Medulla oblongata (tissue), 1 donor: ENCODE measurements around the gene HSPA12A.

Experiments used
- DNase-seq: peaks from one replicate; pipeline ENCODE4 v3.0.0-alpha.2; 2015; ENCODE audit errors: extremely low spot score

HSPA12A gene

DNA sequence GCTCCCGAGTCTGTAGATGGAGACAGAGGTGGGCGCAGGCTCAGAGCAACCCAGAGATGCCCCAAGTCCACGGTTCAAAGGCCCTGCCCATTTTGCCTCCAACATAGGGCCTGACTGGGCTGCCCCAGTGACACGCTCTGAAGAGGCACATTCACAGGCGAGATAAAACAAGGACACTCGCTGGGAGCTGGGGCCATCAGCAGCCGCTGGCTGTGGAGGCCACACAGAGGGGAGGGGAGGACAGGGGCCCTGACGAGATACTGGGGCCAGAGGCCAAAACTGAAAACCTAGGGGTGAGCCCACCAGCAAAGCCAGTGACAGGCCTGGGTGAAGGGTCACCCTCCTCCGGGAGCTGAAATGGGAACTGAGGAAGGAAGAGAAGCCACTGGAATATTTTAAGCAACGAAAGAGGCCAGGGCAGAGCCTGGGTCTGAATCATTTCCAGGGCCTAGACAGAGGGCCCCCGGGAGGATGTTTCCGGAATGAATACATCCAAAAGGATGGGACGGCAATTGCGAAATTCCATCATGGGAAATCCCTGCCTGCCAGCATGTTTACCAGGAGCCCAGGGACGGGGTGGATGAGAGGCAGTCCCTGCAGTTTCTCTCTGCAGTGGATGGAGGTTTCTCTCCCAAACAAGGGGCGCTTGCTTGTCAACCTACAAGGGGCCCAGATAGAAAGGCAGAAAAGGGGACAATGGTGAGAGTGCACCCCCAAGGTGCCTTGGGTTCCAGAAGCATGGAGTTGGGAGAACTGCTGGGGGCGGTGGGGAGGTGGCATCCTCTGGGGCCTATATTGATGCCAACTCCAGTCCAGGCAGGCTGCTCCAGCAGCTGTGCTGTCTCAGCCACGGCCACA, 29.0 kb upstream of the HSPA12A start:
- no peak for DNase-seq

DNA sequence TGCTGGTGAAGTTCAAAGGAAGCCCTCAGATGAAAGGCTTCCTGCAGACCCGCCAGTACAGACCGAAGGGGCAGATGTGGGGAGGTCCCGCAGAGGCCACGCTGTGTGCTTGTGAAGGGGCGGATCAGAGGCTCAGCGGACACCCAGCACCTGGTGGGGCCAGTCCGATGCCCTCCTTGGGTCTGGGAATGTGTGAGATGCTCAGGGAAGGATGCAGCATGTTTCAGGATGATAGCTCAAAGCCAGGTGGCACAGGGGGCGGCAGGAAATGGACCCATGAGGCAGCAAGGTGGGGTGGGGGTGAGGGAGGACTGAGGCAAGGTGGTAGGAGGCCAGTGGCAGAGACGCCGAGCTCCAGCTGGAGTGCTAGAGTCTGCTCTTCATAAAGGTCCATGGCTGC, 27.9 kb upstream of the HSPA12A start:
- no peak for DNase-seq

DNA sequence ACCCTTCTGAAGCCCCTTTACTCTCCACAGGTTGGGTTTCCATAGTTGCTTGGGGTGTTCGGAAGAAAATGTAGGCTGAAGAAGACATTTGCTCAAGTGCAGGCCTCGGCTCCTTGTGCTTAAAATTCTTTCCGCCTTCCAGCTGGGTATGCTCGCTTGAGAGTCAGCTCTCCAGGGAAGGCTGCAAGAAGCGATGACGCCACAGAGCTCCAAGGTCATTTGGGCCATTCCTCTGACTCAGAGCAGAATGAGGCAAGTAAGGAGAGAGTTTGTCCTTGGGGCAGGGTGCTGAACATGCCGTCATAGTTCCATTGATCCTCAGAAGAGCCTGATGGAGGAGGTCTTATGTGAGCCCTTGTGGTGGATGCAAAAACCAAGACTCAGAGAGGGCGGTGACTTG, 27.4 kb upstream of the HSPA12A start:
- no peak for DNase-seq

DNA sequence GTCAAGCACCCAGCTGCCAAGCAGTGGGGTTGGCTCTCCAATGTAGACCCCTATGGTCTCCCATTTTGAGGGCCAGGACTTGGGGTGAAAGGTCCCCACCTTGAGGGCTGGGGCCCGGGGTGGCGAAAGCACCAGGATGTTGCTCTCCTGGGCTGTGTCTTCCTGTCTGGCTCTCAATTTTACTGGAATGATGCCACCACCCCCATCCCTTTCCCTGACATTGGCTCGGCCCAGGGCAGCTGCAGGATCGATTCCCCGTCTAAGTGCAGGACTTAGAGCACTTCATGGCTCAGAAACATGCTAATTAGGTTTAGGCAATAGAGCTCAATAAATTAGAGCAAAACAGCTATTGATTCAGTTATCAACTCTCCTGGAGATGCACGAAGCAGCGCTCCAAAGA, 27.0 kb upstream of the HSPA12A start:
- no peak for DNase-seq

DNA sequence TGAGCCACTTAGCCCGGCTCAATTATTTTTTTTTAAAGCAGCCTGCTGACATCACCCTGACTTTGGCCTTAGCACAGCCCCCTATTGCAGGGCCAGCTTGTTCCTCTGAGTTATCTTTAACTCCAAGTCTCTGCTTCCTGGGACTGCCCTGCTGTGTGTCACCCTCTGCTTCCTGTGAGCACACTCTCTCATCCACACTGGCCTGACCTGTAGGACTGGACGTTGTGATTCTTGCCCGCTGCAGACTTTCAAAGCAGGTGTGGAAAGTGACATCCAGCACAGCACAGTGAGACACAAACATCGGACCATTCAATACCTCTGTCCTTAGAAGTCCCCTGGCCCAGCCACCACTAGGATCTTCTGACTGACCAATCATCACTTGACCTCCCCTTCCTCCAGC, 26.4 kb upstream of the HSPA12A start:
- DNase-seq: no peak

DNA sequence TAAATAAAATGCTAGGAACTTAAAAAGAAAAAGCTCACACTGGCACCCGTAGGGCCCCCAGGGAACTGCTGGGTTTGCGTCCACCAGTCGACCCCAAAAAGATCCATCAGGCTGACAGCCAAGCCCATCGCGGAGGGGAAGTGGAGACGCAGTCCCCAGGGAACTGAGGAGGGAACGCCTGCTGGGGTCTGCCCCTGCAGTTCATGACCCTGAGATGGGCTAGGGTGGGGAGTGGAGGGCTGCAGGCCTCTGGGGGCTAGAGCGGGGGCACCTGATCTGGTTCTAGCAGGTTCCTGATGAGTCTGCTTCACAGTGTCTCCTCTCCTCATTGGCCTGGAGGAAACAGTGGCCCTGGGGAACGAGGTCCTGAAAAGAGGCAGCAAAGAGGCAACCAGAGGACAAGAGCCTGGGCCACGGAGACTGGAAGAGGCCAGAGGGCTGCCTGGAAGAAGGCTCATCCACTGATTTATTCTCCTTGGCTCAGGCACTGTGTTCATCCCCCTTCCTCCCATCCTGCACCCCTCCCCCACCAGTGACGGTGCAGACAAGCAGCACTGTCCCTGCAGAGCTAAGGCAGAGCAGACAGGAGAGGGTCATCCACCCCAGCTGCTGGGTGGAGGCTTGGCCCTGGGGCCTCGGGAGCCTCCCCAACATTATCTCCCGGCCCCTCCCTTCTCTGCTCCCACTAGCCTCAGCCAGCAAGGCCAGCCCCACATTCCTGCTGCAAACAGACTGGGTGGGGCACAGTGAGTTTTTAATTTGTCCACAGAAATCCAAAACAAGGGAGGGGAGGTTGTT, 24.7 kb upstream of the HSPA12A start:
- DNase-seq: no peak

DNA sequence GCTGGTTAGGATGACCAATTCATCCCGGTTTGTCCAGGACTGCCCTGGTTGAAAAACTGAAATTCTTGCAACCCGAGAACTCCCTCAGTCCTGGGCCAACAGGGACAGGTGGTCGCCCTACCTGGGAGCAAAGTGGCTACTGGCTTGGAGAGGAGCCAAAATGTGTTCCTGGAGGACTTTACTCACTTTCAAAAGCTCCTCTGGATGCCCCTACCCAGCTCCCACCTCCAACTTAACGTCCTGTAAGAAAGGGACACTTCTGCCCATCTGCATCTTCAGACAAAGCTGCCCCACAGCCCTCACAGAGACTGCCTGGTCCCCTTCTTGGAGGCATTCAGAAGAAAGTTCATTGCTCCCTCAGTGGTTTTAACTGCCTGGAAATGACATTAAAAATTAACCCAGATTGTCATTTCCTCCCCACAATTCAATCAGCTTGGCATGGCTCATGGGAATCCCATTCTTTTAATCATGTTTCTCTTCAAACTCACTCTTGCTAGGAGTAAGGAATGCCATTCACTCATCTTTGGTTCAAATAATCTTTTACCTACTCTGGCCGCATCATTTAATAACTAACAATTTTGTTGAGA, 24.0 kb upstream of the HSPA12A start:
- no peak for DNase-seq

DNA sequence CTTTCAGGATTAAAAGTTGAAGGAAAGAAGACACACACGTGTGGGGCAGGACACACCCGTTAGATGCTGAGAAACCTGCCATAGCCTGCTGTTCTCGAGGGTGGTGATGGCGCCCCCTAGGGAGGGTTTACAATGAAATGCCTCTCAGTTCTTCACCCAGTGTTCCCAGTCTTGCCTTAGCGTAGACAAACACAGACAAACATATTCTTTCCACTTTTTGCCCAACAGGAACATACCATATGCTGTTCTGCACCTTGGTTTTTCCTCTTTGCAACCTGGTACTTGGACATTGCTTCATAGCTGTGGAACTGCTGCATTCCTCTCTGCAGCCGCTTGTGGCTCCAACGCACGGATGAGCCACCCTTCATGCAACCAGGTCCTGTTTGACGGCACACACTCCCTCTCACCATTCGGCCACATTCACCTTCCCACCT, 23.3 kb upstream of the HSPA12A start:
- DNase-seq: peak; percentile 66

DNA sequence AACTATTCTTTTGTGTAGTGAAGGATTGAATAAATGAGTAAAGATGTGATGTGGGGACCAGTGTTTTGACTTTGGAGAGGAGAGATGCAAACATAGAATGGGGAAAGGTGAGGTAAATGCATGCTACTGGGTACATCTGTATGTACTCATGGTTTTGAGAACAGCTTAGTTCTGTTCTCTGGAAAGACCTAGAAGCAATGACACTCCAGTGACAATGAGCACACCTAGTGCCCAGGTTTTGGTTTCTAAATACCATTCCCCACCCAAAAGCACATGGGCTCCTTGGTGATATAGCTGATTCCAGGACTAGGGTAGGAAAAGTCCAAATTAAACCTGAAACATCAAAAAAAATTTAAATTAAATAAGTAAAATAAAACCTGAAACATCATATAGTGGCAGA, 22.6 kb upstream of the HSPA12A start:
- DNase-seq: no peak

DNA sequence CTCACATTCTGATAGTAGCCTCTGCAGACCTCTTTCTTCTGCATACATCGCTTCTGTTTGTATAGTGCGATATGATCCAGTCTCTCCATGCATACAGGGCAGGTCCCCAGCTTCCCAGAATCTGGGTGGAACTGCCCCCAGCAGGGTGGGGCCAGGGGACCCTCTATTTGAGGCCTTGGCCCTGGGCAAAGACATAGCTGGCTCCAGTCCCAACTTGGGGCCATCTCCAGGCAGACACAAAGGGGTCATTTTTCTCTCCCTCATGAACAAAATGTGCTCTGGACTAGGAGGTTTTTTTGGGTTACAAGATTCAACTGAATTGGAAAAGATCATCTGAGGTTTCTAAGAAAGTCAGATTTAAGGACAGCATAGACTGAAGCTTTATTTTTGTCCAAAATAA, 21.1 kb upstream of the HSPA12A start:
- peak; percentile 67 for DNase-seq

DNA sequence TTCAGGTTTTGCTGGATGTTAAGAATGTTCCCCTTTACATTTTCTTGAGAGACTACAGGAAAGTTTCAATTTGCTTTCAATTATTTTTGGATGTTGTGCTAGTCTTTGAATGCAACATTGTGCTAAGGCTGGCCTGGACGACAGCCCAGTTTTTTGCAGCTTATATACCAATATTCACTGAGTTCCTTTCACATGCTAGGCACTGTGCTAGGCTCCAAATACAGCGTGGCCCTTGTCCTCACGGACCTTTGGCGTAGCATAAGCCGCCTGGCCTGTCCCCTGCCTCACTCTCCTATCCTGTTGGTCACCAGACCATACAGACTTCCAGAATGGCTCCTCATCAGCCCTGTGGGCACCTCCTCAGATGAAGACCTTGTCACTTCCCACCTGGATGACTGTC, 19.5 kb upstream of the HSPA12A start:
- DNase-seq: peak; percentile 56

DNA sequence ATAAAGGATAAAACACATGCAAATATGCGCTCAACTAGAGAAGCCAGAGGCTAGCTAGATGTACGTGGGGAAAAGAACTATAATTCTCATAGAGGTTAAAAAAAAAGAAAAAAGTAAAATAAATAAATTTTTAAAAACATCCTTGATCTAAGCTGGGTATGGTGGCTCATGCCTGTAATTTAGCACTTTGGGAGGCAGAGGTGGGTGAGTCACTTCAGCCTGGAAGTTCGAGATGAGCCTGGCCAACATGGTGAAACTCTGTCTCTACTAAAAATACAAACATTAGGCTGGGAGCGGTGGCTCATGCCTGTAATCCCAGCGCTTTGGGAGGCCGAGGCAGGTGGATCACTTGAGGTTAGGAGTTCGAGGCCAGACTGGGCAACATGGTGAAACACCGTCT, 18.6 kb upstream of the HSPA12A start:
- no peak for DNase-seq

DNA sequence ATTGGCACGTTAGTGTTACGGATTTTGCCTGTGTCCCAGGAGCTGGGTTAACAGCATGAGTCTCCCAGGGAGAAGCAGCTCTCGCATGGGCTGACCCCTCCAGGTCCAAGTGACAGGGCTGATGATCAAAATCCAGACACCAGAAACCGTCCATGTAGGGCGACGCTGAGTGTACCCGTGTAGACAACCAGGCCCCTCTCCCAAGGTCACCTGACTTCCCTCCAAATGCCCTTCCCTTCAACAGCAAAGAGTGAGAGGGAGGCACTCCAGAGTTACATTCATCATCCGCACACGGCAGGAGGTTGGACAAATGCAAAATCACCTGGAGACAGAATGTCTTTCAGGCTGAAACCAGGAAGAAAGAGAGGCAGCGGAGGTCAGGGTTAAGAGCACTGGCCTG, 14.9 kb upstream of the HSPA12A start:
- DNase-seq: no peak

DNA sequence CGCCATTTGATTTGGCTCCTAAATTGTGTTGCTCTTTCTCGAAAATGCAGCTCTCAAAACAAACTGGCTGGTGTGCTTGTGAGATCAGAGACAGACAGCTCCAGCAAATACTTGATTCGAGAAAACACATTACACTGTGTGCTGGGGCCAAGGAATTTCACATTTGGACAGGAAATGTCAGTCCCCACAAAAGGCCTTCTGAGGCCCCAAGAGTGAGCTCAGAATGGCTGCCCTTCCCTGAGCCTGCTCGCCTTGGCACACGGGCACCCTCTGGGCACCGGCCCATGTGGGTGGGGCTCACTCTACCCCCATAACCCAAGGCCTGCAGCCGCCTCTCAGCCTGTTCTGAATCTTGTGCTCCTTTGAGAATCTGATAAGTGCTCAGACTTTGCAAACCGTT, 13.9 kb upstream of the HSPA12A start:
- DNase-seq: peak; percentile 86

DNA sequence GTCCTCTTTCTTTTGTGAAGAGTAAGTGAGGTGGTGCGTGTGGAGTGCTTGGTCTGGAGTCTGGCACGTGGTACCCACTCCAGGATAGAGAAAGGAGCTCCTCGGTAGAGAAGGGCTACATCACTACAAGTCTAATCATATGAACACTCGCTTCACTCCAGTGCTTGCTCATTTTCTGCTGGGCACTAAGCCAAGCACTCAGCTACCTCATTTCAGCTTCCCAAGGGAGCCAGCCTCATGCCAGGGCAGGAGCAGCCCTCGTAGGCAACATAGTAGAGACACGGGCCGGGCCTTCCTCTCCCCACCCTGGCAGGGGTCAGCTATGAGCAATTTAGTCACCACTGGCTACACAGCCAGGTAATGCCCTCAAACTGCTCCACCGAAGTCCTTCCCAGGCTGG, 11.4 kb upstream of the HSPA12A start:
- DNase-seq: no peak

DNA sequence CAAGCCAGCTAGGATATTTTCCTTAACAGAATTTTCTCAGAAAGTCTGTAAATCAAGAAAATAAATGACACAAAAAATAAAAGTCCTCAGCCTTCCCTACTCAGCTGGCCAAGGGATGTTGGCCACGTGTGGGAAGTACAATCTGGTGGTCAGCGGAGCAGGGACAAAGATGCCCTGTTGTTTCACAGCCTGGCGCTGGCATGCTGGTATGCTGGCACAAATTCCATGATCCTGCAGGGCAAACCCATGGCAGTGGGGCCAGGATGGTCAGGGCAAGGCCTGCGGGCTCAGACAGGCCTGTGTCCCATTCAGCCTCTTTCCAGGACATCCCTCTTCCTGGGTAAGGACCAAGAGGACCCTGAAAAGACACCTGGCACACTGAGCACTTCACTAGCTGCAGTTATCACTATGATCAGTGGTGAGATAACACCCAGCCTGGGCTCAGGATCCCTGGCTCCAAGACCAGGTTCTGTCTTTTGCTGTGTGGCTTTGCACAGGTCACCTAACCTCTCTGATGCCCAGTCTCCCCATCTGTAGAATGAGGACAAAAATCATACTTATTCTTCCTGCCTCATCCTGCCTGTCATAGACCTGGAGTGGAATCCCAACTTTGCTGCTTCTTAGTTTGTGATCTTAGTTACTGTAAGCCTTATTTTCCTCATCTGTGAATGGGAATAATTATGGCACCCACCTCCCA, 10.8 kb upstream of the HSPA12A start:
- DNase-seq: peak; percentile 81

DNA sequence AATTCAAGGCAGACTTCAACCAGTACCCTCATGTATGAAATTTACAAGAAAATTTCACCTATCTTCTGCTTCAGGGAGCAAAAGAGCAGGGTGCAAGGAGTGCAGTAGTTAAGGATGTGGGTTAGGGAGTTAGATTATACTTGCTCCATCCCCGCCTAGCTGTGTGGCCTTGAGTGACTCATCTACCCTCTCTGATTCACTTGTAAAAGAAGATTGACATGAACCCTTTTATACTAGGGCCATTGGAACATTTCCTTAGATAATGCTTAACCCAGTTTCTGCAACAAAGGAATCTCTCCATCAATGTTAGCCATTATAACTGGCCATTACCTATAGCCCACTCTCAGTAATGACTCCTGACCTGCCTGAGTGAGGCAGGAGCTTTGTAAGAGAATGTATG, 10.2 kb upstream of the HSPA12A start:
- DNase-seq: no peak

DNA sequence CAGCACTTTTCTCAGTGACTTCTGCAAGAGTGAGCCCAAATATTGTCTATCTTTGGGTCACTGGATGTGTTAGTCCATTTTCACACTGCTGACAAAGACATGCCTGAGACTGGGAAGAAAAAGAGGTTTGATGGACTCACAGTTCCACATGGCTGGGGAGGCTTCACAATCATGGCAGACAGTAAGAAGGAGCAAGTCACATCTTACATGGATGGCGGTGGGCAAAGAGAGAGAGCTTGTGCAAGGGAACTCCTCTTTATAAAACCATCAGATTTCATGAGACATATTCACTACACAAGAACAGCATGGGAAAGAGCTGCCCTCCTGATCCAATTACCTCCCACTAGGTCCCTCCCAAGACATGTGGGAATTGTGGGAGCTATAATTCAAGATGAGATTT, 6.1 kb upstream of the HSPA12A start:
- no peak for DNase-seq

DNA sequence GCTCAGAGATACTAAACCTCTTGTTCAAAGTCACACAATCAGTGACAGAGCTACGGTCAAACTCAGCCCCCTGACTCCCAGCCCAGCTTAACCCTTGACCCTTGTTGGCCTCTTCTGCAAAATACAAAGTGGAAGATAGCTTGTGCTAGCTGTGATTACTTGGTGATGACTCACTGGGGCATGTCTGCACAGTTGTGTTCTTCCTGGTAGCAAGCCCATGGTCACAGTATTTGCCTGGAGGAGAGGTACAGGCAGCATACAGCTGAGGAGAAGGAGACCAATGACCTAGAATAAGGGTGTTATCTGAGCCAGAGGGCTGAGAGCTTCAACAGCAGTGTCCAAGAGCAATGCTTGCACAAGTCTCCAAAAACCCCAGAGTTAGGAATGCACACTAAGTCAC, 5.7 kb upstream of the HSPA12A start:
- DNase-seq: no peak

DNA sequence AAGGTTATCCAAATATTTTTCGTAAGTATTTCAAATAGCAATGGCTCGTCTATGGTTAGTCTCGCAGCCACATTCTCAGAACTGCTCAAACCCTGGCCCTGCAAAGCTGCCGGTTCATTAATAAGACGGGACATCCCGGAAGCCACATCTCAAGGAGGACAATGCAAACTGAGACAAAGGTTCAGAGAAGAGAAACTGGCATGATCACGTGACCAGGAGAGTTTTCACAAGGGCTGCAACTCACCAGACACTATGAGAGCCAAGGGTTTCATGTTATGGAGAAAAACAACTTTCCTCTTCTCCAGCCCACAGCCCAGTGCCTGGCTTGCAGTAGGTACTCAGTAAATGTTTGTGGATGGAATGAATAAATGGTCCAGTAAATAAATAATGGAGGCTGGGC, 5.0 kb upstream of the HSPA12A start:
- no peak for DNase-seq

DNA sequence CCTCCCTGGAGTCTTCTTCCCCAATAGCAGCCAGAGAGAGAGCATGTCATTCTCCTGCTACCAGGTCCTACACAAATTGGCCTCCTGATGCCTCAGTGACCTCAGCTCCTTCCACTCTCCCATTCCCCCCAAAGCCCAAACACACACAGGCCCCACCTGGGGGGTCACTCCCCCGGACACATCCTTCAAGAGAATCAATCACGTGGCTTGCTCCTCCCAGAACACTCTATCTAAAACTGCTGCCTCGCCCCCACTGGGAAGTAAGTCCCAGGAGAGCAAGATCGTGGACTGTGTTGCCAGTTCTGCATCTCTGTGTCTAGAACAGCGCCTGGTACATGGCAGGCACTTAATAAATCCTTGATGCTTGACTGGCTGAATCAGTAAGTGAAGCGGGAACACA, 2.5 kb upstream of the HSPA12A start:
- no peak for DNase-seq

DNA sequence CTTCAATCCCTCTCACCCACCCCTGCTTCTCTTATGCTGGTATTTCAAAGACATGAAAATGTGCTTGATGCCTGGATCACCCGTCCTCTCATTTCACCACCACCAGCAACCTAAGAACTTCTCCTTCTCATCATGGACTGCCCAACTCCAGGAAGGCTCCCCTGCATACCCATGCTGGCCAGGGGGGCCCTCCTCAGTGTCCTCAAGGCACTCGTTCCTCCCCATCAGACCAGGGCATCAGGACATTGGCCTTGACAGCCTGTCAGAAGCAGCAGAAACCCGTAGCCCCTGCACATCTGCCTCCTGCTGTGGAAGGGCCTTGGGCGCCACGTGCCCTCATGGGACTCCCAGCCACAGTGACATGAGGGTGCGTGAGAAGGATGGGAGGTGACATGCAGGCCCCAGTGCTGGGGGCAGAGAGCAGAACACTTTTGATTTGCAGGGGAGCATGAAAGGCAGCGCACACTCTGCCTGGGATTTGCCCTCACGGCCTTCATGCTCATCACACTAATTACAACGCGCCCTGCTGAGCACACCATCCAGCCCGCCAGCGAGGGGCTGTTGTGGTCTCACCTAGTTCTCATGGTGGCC, 1.9 kb upstream of the HSPA12A start:
- DNase-seq: no peak
